ENCODE results near the gene DEFB123. TPM values are rescaled to one million over a fixed set of nuclear protein-coding genes. Genes with fewer than 3 reads are reported as not detected.

DEFB123 gene
- polyA plus RNA-seq, 1 donor from 2014 or later: not detected

DNA sequence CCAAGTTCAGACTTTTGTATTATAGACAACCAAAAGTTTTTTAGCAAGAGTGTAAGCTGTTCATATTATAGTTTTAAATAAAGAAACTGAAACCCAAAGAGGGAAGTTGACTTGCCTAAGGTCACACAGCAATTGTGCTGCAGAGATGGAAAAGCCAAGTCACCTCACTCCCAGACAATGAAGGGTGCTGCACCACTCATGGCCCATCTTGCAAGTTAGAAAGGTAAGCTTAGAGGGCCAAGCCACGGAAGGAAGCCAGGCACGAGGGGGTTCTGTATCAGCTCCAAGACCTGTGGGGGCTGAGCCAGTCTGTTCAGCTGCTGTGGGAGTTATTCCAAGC is 33.6 kb downstream of the DEFB123 start:
- Histone ChIP-seq H2AFZ (ENCODE audit: low read depth, low read length) (no peak overlapping the region), H3K9ac (ENCODE audit: low read length) (no peak overlapping the region), H4K20me1 (ENCODE audit: insufficient read depth) (no peaks in the 10 kb centered on the region), H3K9me2 (ENCODE audit: insufficient read depth, low read length) (no peaks in the 10 kb centered on the region), H3K4me2 (ENCODE audit: low read length) (no peak overlapping the region), H3K9me3 (ENCODE audit: low read length) (peaks cover 11% of the 10 kb centered on the region), H3K4me3 (ENCODE audit: low read length) (no peak overlapping the region), H3K79me2 (replicated peaks; ENCODE audit: insufficient read depth, low read length) (no peaks in the 10 kb centered on the region), H3K27ac (ENCODE audit: low read length) (no peak overlapping the region), H3F3A (ENCODE audit: insufficient read depth, low read length, poor library complexity, severe bottlenecking) (no peaks in the 10 kb centered on the region), H3K27me3 (ENCODE audit: insufficient read depth, low read depth, low read length) (no peaks in the 10 kb centered on the region), H3K36me3 (ENCODE audit: insufficient read depth, low read length) (no peaks in the 10 kb centered on the region)
- TF ChIP-seq SMC3 (conservative IDR thresholded peaks at IDR 0.05; ENCODE audit: poor library complexity) (no peak), TAF1 (IDR thresholded peaks at IDR 0.05; ENCODE audit: low read depth) (no peak), EZH2 (IDR thresholded peaks at IDR 0.05; ENCODE audit: borderline replicate concordance, insufficient read depth, low read length, poor library complexity, severe bottlenecking) (no peak), EP300 (conservative IDR thresholded peaks at IDR 0.05; ENCODE audit: poor library complexity, severe bottlenecking) (no peak), POLR2AphosphoS5 (IDR thresholded peaks at IDR 0.05) (no peak), RAD21 (conservative IDR thresholded peaks at IDR 0.05) (no peak), MXI1 (conservative IDR thresholded peaks at IDR 0.05; ENCODE audit: poor library complexity, severe bottlenecking) (no peak)
- TF ChIP-seq, protein P1, sequence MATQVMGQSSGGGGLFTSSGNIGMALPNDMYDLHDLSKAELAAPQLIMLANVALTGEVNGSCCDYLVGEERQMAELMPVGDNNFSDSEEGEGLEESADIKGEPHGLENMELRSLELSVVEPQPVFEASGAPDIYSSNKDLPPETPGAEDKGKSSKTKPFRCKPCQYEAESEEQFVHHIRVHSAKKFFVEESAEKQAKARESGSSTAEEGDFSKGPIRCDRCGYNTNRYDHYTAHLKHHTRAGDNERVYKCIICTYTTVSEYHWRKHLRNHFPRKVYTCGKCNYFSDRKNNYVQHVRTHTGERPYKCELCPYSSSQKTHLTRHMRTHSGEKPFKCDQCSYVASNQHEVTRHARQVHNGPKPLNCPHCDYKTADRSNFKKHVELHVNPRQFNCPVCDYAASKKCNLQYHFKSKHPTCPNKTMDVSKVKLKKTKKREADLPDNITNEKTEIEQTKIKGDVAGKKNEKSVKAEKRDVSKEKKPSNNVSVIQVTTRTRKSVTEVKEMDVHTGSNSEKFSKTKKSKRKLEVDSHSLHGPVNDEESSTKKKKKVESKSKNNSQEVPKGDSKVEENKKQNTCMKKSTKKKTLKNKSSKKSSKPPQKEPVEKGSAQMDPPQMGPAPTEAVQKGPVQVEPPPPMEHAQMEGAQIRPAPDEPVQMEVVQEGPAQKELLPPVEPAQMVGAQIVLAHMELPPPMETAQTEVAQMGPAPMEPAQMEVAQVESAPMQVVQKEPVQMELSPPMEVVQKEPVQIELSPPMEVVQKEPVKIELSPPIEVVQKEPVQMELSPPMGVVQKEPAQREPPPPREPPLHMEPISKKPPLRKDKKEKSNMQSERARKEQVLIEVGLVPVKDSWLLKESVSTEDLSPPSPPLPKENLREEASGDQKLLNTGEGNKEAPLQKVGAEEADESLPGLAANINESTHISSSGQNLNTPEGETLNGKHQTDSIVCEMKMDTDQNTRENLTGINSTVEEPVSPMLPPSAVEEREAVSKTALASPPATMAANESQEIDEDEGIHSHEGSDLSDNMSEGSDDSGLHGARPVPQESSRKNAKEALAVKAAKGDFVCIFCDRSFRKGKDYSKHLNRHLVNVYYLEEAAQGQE (IDR thresholded peaks at IDR 0.05; ENCODE audit: borderline replicate concordance): no peak

DNA sequence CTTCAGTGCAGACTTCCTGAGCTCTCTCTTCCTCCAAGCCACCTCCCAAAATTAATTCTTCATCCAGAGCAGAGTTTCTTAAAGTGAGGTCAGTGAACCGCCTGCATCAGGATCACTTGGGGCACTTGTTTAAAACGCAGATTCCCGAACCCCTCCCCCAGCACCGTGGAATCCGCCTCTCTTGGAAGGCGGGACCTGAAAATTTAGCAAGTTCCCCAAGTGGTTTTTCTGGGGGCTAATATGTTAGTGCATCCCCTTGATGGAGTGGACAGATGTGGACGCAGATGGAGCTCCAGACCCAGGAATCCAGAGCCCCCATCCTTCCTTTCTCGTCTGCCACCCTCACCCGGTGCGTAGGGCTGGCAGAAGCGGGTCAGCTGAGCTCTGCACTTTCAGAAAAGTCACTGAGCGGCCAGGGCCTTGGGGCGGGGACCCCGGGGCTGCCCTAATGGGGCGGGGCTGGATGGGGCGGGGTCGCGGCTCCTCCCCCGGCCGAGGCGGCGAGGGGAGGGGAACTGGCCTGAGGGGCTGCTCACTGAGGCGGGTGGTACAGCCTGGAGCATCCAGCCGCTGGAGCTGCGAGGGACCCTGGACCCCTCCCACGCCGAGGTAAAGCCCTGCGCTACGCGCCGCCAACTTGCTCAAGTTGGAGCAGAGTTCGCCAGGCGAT is 34.5 kb downstream of the DEFB123 start, which contains the start of the genes DEFB124 and REM1:
Gene DEFB124 (minus strand): TSS at position 370 of the 670 bp plus-strand sequence. CDS start 2,114 bp downstream, outside the sequence.
Gene REM1 (plus strand): TSS at position 531 of the 670 bp plus-strand sequence. CDS start 1,158 bp downstream, outside the sequence.
- no peak within 1 kb of the TSS for H3K9ac ChIP-seq (ENCODE audit: low read length)
- no peak within 1 kb of the TSS for H2AFZ ChIP-seq (ENCODE audit: low read depth, low read length)
- H3K4me2 ChIP-seq (ENCODE audit: low read length): no peak within 1 kb of the TSS
- H3K36me3 ChIP-seq (ENCODE audit: insufficient read depth, low read length): no peaks in the 10 kb centered on the region
- H3F3A ChIP-seq (ENCODE audit: insufficient read depth, low read length, poor library complexity, severe bottlenecking): no peaks in the 10 kb centered on the region
- H3K27ac ChIP-seq (ENCODE audit: low read length): no peak within 1 kb of the TSS
- no peaks in the 10 kb centered on the region for H3K79me2 ChIP-seq (replicated peaks; ENCODE audit: insufficient read depth, low read length)
- no peaks in the 10 kb centered on the region for H3K27me3 ChIP-seq (ENCODE audit: insufficient read depth, low read depth, low read length)
- H3K9me3 ChIP-seq (ENCODE audit: low read length): peaks cover 11% of the 10 kb centered on the region
- H3K4me3 ChIP-seq (ENCODE audit: low read length): no peak within 1 kb of the TSS
- H4K20me1 ChIP-seq (ENCODE audit: insufficient read depth): no peaks in the 10 kb centered on the region
- TF ChIP-seq EP300 (conservative IDR thresholded peaks at IDR 0.05; ENCODE audit: poor library complexity, severe bottlenecking): no peak
- no peak for TF ChIP-seq POLR2AphosphoS5 (IDR thresholded peaks at IDR 0.05)
- TF ChIP-seq TAF1 (IDR thresholded peaks at IDR 0.05; ENCODE audit: low read depth): no peak
- TF ChIP-seq, protein P1 (IDR thresholded peaks at IDR 0.05; ENCODE audit: borderline replicate concordance): no peak
- TF ChIP-seq, protein P2, sequence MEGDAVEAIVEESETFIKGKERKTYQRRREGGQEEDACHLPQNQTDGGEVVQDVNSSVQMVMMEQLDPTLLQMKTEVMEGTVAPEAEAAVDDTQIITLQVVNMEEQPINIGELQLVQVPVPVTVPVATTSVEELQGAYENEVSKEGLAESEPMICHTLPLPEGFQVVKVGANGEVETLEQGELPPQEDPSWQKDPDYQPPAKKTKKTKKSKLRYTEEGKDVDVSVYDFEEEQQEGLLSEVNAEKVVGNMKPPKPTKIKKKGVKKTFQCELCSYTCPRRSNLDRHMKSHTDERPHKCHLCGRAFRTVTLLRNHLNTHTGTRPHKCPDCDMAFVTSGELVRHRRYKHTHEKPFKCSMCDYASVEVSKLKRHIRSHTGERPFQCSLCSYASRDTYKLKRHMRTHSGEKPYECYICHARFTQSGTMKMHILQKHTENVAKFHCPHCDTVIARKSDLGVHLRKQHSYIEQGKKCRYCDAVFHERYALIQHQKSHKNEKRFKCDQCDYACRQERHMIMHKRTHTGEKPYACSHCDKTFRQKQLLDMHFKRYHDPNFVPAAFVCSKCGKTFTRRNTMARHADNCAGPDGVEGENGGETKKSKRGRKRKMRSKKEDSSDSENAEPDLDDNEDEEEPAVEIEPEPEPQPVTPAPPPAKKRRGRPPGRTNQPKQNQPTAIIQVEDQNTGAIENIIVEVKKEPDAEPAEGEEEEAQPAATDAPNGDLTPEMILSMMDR (IDR thresholded peaks at IDR 0.05; ENCODE audit: poor library complexity, severe bottlenecking): no peak
- no peak for TF ChIP-seq RAD21 (conservative IDR thresholded peaks at IDR 0.05)
- TF ChIP-seq MXI1 (conservative IDR thresholded peaks at IDR 0.05; ENCODE audit: poor library complexity, severe bottlenecking): no peak
- no peak for TF ChIP-seq EZH2 (IDR thresholded peaks at IDR 0.05; ENCODE audit: borderline replicate concordance, insufficient read depth, low read length, poor library complexity, severe bottlenecking)
- TF ChIP-seq SMC3 (conservative IDR thresholded peaks at IDR 0.05; ENCODE audit: poor library complexity): no peak
- H3K9me2 ChIP-seq (ENCODE audit: insufficient read depth, low read length): no peaks in the 10 kb centered on the region
